Neural crest cell (in vitro differentiated cells): Measurements from ENCODE around the gene HBP1. TPM values are rescaled to one million over a fixed set of nuclear protein-coding genes. Genes with fewer than 3 reads are reported as not detected.
"Not testable (repeated sequence)": the region's sequence is repeated elsewhere in the genome, so short reads cannot be mapped to it uniquely, and the experiment has no call there.

Experiments used
- DNase-seq: peaks from one replicate; pipeline ENCODE4 v3.0.0; 2021; ENCODE audit warnings: low read depth, mixed read lengths, low spot score
- H3K27ac Mint-ChIP-seq: one replicate; pipeline ENCODE4 v1.8.0; 2021; ENCODE audit warnings: mild to moderate bottlenecking, mixed read lengths; ENCODE audit not compliant: unreplicated experiment
- H3K27me3 Mint-ChIP-seq: 2 replicates; pipeline ENCODE4 v1.8.0; 2021; ENCODE audit warnings: low read depth, mild to moderate bottlenecking, mixed read lengths
- H3K36me3 Mint-ChIP-seq: 2 replicates; pipeline ENCODE4 v1.8.0; 2021; ENCODE audit warnings: low read depth, mild to moderate bottlenecking, mixed read lengths
- H3K4me1 Mint-ChIP-seq: 2 replicates; pipeline ENCODE4 v1.8.0; 2021; ENCODE audit warnings: mixed read lengths
- H3K4me3 Mint-ChIP-seq: one replicate; pipeline ENCODE4 v1.8.0; 2021; ENCODE audit warnings: mild to moderate bottlenecking, mixed read lengths
- H3K9me3 Mint-ChIP-seq: 2 replicates; pipeline ENCODE4 v1.8.0; 2021; ENCODE audit warnings: mixed read lengths
- total RNA-seq: library from RNA; stranded (reverse); gene quantifications from 2 replicates; pipeline ENCODE4 v1.2.1, GENCODE V29; 2021
- TF ChIP-seq, protein P1 (sequence below): fragments of 200-600 bp; sonication (generic); conservative IDR thresholded peaks from 2 replicates; pipeline ENCODE4 v1.5.0; 2021; ENCODE audit warnings: antibody characterized with exemption, mild to moderate bottlenecking

Gene HBP1
- total RNA-seq, 1 donor from 2014 or later, result 15.7 TPM

DNA sequence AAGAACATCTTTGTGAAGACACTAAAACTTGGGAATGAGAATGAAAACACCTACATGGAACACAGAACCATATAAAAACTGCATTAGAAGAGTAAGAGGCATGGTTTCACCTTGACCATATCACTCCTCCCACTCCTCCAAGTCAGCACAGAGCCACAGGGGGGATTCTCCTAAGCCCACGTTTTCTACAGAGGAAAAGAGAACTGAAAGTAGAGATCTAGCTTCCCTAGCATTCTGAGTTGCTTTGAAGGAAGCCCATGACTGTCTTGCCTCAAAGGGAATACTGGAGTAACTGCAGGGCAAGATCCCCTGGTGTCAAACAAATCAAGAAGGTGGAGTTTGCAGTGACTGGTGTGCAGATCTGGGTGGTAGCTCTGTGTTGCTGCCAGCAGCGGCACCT lies 43.9 kb downstream of the HBP1 start:
- peaks cover 10% of the 10 kb centered on the region for H3K9me3 Mint-ChIP-seq
- no peaks in the 10 kb centered on the region for H3K27me3 Mint-ChIP-seq
- no peak overlapping the region for H3K4me3 Mint-ChIP-seq
- no peak for DNase-seq
- TF ChIP-seq, protein P1, sequence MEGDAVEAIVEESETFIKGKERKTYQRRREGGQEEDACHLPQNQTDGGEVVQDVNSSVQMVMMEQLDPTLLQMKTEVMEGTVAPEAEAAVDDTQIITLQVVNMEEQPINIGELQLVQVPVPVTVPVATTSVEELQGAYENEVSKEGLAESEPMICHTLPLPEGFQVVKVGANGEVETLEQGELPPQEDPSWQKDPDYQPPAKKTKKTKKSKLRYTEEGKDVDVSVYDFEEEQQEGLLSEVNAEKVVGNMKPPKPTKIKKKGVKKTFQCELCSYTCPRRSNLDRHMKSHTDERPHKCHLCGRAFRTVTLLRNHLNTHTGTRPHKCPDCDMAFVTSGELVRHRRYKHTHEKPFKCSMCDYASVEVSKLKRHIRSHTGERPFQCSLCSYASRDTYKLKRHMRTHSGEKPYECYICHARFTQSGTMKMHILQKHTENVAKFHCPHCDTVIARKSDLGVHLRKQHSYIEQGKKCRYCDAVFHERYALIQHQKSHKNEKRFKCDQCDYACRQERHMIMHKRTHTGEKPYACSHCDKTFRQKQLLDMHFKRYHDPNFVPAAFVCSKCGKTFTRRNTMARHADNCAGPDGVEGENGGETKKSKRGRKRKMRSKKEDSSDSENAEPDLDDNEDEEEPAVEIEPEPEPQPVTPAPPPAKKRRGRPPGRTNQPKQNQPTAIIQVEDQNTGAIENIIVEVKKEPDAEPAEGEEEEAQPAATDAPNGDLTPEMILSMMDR, result no peak
- H3K4me1 Mint-ChIP-seq, result no peaks in the 10 kb centered on the region
- no peak overlapping the region for H3K27ac Mint-ChIP-seq
- H3K36me3 Mint-ChIP-seq, result peaks cover 30% of the 10 kb centered on the region

DNA sequence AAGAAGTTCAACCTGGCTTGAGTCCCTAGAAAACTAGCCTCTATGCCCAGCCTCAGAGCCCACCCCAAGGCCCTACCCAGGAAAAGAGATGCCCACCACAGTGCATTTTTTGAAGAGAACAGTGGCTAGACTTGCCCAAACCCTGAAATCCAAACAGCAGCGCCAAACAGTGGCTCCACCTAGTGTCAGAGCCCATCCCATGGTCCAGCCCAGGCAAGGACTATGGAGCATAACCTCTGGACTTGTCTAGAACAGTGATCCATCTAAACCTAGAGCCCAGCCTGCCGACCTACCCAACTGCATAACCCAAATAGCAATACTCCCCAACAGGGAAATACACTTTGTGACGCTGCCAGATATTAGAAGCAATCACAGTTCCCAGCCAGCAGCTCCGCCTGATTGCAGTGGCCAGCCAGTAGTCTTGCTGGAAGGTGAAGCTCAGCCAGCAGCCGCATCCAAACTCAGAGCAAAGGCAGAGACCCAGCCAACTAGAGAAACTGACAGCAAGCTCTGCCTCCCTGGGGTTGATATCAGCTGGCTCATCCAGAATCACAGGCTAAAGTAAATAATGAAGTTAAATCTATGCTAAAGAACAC lies 44.5 kb downstream of the HBP1 start:
- Mint-ChIP-seq H3K27ac (no peak overlapping the region), H3K4me3 (no peak overlapping the region)
- no peak for DNase-seq

DNA sequence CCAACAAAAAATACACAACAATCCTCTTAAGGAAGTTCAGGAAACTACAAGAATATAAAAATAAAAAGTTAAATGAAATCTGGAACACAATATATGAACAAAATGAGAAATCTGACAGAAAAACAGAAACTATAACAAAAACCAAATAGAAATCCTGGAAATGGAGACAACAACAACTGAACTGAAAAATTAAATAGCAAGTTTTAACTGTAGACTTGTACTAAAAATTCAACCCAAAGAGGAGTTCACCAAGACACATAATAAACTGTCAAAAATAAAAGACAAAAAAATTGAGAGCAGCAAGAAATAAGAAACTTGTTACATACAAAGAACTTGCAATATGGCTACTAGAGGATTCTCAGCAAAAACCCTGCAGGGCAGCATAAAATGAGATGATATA lies 45.1 kb downstream of the HBP1 start:
- peaks cover 30% of the 10 kb centered on the region for H3K36me3 Mint-ChIP-seq
- no peaks in the 10 kb centered on the region for H3K4me1 Mint-ChIP-seq

More for the DNA sequence above, 44.5 kb downstream of the HBP1 start:
- Mint-ChIP-seq H3K4me1 (no peaks in the 10 kb centered on the region), H3K27me3 (no peaks in the 10 kb centered on the region), H3K9me3 (peaks cover 10% of the 10 kb centered on the region), H3K36me3 (peaks cover 30% of the 10 kb centered on the region)
- TF ChIP-seq, protein P1, result no peak

DNA sequence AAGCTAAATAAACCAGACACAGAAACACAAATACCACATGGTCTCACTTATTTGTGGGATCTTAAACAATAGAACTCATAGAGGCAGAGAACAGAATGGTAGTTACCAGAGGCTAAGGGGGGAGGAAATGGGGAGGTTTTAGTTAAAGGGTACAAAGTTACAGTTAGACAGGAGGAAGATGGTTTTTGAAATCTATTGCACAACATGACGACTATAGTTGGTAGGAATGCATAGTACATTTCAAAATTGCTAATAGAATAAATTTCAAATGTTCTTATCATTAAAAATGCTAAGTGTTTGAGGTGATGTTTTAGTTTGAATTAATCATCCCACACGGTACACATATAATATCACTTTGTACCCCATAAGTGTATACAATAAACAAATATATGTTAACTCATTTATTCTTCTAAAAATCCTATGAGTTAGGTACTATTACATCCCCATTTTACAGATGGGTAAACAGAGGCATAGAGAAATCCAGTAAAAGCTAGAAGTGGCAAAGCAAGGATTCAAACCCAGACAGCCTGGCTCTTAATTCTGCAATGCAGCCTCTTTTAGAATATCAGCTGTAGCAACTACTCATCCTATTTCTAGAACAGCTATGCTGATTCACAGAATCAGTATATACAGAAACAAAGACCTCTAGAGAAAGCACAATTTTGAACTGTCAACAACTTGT lies 50.9 kb downstream of the HBP1 start:
- peaks cover 10% of the 10 kb centered on the region for H3K36me3 Mint-ChIP-seq
- TF ChIP-seq, protein P1, result no peak
- H3K4me3 Mint-ChIP-seq, result no peak overlapping the region
- H3K27me3 Mint-ChIP-seq, result no peaks in the 10 kb centered on the region
- peaks cover 22% of the 10 kb centered on the region for H3K4me1 Mint-ChIP-seq
- no peak for DNase-seq
- peaks cover 5% of the 10 kb centered on the region for H3K9me3 Mint-ChIP-seq
- H3K27ac Mint-ChIP-seq, result no peak overlapping the region

More for the DNA sequence above, 45.1 kb downstream of the HBP1 start:
- H3K4me3 Mint-ChIP-seq, result no peak overlapping the region
- H3K27me3 Mint-ChIP-seq, result no peaks in the 10 kb centered on the region
- H3K9me3 Mint-ChIP-seq, result peaks cover 10% of the 10 kb centered on the region
- TF ChIP-seq, protein P1, result no peak
- no peak for DNase-seq
- no peak overlapping the region for H3K27ac Mint-ChIP-seq

DNA sequence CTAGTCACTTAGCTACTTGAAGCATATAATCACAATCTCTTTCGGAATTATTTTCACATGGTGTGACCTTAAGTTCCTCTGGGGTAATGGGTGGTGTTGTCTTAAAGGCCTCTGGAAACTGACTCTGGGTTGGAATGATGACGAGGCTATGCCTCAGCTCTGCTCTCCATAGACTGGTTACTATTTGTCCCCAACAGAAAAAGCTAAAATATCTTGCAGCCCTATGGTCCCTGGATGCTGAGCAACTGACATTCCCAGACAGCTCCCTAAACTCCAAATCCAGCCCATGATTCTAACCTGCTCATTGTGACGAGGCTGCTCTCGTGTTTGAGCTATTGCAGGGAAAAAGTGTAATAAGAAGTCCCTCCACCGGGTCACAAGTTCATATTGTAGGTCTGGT lies 51.6 kb downstream of the HBP1 start:
- no peak for DNase-seq
- no peak overlapping the region for H3K4me3 Mint-ChIP-seq
- peaks cover 7% of the 10 kb centered on the region for H3K36me3 Mint-ChIP-seq
- no peak overlapping the region for H3K27ac Mint-ChIP-seq
- H3K4me1 Mint-ChIP-seq, result peaks cover 26% of the 10 kb centered on the region
- TF ChIP-seq, protein P1, result no peak
- no peaks in the 10 kb centered on the region for H3K27me3 Mint-ChIP-seq
- peaks cover 2% of the 10 kb centered on the region for H3K9me3 Mint-ChIP-seq

DNA sequence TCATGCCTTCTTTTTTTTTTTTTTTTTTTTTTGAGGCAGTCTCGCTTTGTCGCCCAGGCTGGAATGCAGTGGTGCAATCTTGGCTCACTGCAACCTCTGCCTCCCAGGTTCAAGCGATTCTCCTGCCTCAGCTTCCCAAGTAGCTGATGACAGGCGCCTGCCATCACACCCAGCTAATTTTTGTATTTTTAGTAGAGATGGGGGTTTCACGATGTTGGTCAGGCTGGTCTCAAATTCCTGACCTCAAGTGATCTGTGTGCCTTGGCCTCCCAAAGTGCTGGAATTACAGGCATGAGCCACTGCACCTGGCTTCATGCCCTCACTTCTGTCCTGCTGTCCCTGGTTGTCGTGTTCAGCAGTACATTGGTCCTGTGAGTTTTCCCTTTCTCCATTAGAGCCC lies 52.0 kb downstream of the HBP1 start:
- H3K36me3 Mint-ChIP-seq, DNase-seq, H3K9me3 Mint-ChIP-seq, H3K4me3 Mint-ChIP-seq, H3K27me3 Mint-ChIP-seq, H3K27ac Mint-ChIP-seq: not testable (repeated sequence)
- peaks cover 26% of the 10 kb centered on the region for H3K4me1 Mint-ChIP-seq
